RWPE1 (cell line): ENCODE data around the gene APRT.
A peak's percentile ranks its signal among the peaks of the same experiment; 100 is the strongest.

Experiments
- CTCF ChIA-PET: fragments of 350-600 bp; sonication (Branson Sonifier 250); formaldehyde crosslinking; extraction: SDS; loops from one replicate; lab custom pipeline; 2021; lab: Yijun Ruan, JAX
- POLR2A ChIA-PET: fragments of 400-600 bp; formaldehyde crosslinking; extraction: SDS; loops from one replicate; lab custom pipeline; 2020; ENCODE audit warnings: antibody characterized with exemption; ENCODE audit not compliant: low non-redundant PET; lab: Yijun Ruan, JAX
- DNase-seq: peaks from one replicate; pipeline ENCODE4 v3.0.0; 2012; ENCODE audit warnings: low spot score
- H3K27ac ChIP-seq: fragments of 450-650 bp; 2 replicates; pipeline ENCODE4 v1.5.1; 2017
- TF ChIP-seq, protein P1 (sequence below): fragments of 450-650 bp; conservative IDR thresholded peaks from 2 replicates; pipeline ENCODE4 v1.5.1; 2017; ENCODE audit warnings: low read depth, mild to moderate bottlenecking

Gene APRT, protein sequence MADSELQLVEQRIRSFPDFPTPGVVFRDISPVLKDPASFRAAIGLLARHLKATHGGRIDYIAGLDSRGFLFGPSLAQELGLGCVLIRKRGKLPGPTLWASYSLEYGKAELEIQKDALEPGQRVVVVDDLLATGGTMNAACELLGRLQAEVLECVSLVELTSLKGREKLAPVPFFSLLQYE

DNA sequence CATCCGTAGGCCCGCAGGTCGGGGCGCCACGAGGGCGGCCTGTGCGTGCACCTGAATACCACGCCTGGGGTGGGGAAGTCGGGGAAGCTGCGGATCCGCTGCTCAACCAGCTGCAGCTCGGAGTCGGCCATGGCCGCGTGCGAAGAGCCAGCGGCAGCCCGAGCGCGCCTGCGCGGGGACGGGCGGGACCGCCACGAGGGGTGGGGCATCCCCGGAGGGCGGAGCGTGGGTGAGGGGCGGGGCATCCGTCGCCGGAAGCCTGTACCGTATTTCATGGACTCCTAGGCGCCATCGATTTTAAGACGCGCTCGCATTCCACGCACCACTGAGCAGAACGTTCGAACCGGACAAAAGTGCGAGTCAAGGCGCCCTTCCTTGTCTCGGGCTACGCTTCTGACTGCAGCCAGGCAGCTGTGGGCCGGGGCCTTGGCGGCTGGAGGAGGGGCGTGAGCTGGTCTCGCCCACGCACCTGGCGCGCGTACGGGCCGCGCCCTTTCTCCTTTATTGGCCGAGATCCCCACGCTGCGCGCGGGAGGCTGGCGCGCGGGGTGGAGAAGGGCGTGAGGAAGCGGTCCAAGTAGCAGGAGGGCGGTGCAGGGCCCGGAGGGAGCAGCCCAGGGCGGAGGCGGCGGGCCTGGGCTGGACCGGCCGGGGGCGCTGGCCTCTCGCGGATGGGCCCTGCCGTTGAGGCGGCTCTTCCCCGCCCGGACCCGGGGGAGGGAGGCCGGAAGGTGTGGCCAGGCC is at the start of gene APRT:
Gene APRT, minus strand, starts transcription at position 160 of the 744 bp plus-strand sequence. Its CDS starts 29 bp downstream, at position 131.
- ChIA-PET POLR2A (no interaction called here), CTCF (interaction anchor here (0.7 to 1.7 kb wide), 5 partner anchors 11 to 356 kb away, joined by 3 to 5 read pairs (median 3); no protein-coding TSS in a partner anchor)
- peak within 1 kb of the TSS; percentile 98 for H3K27ac ChIP-seq
- peak; percentile 97 for DNase-seq
- TF ChIP-seq, protein P1, sequence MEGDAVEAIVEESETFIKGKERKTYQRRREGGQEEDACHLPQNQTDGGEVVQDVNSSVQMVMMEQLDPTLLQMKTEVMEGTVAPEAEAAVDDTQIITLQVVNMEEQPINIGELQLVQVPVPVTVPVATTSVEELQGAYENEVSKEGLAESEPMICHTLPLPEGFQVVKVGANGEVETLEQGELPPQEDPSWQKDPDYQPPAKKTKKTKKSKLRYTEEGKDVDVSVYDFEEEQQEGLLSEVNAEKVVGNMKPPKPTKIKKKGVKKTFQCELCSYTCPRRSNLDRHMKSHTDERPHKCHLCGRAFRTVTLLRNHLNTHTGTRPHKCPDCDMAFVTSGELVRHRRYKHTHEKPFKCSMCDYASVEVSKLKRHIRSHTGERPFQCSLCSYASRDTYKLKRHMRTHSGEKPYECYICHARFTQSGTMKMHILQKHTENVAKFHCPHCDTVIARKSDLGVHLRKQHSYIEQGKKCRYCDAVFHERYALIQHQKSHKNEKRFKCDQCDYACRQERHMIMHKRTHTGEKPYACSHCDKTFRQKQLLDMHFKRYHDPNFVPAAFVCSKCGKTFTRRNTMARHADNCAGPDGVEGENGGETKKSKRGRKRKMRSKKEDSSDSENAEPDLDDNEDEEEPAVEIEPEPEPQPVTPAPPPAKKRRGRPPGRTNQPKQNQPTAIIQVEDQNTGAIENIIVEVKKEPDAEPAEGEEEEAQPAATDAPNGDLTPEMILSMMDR, result peak; percentile 59

DNA sequence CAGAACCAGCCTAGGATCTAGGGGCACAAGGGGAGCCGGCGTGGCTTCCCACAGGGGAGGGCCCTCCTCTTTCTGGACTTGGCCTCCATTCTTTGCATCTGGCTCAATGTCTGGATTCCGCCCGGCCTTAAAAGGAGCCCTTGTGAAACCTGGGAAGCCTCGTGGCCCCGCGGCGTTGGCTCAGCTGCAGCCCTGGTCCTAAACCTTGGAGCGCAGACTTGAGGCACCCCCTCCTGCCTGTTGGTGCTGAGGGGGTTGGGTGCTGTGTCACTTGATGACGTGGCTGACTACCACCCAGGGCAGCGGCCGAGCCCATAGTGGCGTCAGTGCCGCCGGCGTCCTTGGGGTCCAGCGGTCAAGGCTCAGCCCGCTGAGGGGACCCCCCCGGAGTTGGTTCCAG is 49.6 kb upstream of the APRT start:
- CTCF ChIA-PET, result interaction anchor here (0.7 kb wide), 1 partner anchor 45 kb away, joined by 3 read pairs; no protein-coding TSS in a partner anchor
- no peak for DNase-seq
- TF ChIP-seq, protein P1, result no peak
- POLR2A ChIA-PET, result no interaction called here
- H3K27ac ChIP-seq, result 0 out of 2 replicates have a peak overlapping the region, but pooled peaks have one; percentile 2

DNA sequence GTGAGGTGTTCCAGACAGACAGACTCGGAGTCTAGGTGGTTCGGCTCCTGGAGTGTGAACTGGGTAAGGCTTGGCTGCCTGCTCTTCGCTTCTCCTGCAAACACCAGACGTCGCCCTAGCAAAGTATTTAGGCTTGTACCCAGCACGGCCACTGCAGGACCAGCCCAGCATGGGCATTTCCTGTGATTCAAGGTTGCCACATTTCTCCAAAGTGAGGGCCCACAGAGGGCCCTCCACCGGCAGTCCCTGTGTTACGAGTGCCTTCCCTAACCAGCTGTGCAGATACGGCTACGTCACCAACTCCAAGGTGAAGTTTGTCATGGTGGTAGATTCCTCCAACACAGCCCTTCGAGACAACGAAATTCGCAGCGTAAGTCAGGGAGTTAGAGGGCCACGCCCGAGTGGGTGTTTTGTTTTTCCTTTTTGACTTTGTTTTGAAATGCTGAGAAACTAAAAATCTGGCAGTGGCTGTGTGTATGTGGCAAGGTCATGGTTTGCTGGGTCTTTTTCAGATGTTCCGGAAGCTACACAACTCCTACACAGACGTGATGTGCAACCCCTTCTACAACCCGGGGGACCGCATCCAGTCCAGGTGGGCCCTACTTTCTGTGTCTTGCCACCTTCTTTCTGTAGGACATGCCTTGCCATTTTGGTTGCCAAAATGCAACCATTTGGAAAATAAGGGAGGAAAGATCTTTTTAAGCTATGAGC is 47.8 kb upstream of the APRT start:
- ChIA-PET CTCF (no interaction called here), POLR2A (no interaction called here)
- H3K27ac ChIP-seq, result peak overlapping the region; percentile 45
- no peak for DNase-seq
- TF ChIP-seq, protein P1, result no peak

DNA sequence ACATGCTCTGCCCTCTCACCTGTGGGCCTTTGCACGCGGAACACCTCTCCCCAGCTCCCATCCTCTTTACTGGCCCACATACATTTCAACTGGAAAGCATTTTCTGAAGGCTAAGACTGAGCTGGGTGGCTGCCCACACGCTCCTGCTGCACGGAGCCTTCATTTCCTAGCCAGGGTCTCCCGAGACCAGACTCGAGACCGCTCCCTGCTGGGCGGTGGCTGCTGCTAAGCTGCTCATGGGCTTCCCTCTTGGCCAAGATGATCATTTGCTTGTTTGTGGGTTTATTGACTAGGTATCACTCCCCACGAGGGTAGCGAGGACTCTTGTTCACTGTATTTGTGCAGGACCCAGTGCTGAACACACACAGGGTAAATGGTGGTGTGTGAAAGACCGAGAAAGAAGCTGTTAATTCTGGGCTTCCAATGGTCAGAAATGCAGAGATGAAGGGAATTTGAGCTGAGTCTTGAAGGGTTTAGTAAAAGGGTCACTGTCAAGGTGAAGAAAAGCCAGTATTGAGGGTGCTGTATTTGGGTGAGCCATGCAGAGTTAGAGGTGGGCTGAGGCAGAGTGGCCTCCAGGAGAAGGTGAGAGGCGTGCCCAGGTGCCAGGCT is 46.1 kb upstream of the APRT start:
- peak; percentile 52 for DNase-seq
- TF ChIP-seq, protein P1, result peak; percentile 66
- H3K27ac ChIP-seq, result peak overlapping the region; percentile 74
- ChIA-PET POLR2A (no interaction called here), CTCF (interaction anchor here (0.5 to 1.6 kb wide), 8 partner anchors 16 to 295 kb away, joined by 3 to 7 read pairs (median 4); no protein-coding TSS in a partner anchor)

DNA sequence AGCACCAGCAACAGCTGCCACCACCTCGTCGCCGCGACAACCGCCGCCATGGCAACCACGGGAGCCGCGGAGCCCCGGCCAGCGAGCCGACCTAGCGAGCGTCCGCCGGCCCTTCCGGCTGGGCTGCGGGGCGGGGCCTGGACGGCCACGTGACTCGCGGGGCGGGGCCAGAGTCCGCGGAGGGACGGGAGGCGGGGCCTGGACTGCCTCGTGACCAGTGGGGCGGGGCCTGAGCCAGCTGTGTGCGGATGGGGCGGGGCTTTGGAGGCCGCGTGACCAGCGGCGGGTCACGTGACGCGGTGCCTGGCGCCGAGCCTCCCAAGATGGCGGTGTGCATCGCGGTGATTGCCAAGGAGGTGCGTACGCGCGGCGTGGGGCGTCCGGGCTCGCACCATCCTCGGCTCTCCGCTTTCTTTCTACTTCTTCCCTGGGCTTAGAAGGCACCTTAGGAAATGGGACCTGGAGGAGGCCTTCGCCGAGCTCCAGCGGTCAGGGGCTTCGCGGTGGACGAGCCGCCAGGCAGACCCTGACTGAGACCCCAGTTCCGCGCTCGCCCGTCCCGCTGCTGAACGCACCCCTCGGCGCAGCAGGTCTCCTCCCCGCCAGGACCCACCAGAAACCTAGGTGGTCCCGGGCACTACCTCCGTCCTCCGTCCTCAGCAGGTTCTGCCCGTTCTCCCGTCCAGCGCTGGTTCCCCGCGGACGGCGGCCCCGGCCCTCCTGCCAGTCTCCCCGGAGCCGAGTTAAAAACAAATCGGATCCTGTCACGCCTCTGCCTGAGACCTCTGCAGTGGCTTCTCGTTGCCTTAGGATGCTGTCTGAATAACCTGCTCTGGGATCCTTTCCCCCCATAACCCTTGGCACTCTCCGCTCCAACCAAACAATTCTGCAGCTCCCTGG is 45.4 kb upstream of the APRT start, which contains the start of the genes GALNS and TRAPPC2L:
Gene GALNS, minus strand, starts transcription at position 120 of the 900 bp plus-strand sequence. Its CDS starts 70 bp downstream, at position 50.
Gene TRAPPC2L, plus strand, starts transcription at position 300 of the 900 bp plus-strand sequence. Its CDS starts 24 bp downstream, at position 324.
- DNase-seq, result peak; percentile 98
- TF ChIP-seq, protein P1, result no peak
- ChIA-PET POLR2A (no interaction called here), CTCF (interaction anchor here (0.6 to 1.6 kb wide), 7 partner anchors 17 to 295 kb away, joined by 3 to 7 read pairs (median 4); no protein-coding TSS in a partner anchor)
- peak within 1 kb of the TSS; percentile 74 for H3K27ac ChIP-seq
